SU-DHL-6 (cell line): ENCODE results near the gene DLK1.

Experiments
- CTCF ChIP-seq: fragments of 200-600 bp; sonication (generic); IDR thresholded peaks from one replicate; pipeline ENCODE4 v1.5.1; 2017; ENCODE audit warnings: antibody characterized with exemption, mild to moderate bottlenecking, low read length, moderate library complexity; ENCODE audit not compliant: insufficient read depth, poor library complexity, severe bottlenecking
- EZH2phosphoT487 ChIP-seq: fragments of 200-600 bp; sonication (generic), shearing (Covaris generic); conservative IDR thresholded peaks from 2 replicates; pipeline ENCODE4 v1.6.1; 2018; ENCODE audit warnings: mild to moderate bottlenecking, antibody characterized with exemption, low read length, moderate library complexity, mixed read lengths

- TF ChIP-seq CTCF (no peak), EZH2phosphoT487 (no peak)
Measured at GRCh38 chr14:100776681-100777365, 50.1 kb downstream of the DLK1 start.
